ENCODE measurements around the gene ZNF879. TPM values are rescaled to one million over a fixed set of nuclear protein-coding genes. Genes with fewer than 3 reads are reported as not detected.
A peak's percentile ranks its signal among the peaks of the same experiment; 100 is the strongest.

The ZNF879 gene
- total and polyA plus RNA-seq, 10 donors, result 3.1 to 8.2 (median 6.6) TPM

GRCh38 chr5:178989311-178989710 lies 34.3 kb upstream of the ZNF879 start:
- WGBS, 5 donors, result 89 to 96% (median 93%) methylated on average over 7 of the region's 7 CpGs
- Histone ChIP-seq H3K36me3 (no peaks in the 10 kb centered on the region), H3K4me1 (peaks cover 0 to 5% (median 0%) of the 10 kb centered on the region in 6 donors), H3K27me3 (replicated peaks in 1 of 7) (peaks cover 0 to 30% (median 13%) of the 10 kb centered on the region in 7 donors), H3K4me3 (no peak overlapping the region), H3K9me3 (peaks cover 0 to 82% (median 63%) of the 10 kb centered on the region in 8 donors), H3K27ac (no peak overlapping the region)
- peak; percentile 31 for DNase-seq
- TF ChIP-seq POLR2A (IDR thresholded peaks at IDR 0.05), result no peak
- no peak for TF ChIP-seq POLR2AphosphoS5 (IDR thresholded peaks at IDR 0.05)
- TF ChIP-seq, protein P1, sequence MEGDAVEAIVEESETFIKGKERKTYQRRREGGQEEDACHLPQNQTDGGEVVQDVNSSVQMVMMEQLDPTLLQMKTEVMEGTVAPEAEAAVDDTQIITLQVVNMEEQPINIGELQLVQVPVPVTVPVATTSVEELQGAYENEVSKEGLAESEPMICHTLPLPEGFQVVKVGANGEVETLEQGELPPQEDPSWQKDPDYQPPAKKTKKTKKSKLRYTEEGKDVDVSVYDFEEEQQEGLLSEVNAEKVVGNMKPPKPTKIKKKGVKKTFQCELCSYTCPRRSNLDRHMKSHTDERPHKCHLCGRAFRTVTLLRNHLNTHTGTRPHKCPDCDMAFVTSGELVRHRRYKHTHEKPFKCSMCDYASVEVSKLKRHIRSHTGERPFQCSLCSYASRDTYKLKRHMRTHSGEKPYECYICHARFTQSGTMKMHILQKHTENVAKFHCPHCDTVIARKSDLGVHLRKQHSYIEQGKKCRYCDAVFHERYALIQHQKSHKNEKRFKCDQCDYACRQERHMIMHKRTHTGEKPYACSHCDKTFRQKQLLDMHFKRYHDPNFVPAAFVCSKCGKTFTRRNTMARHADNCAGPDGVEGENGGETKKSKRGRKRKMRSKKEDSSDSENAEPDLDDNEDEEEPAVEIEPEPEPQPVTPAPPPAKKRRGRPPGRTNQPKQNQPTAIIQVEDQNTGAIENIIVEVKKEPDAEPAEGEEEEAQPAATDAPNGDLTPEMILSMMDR (IDR thresholded peaks at IDR 0.05 in 8 of 11, conservative IDR thresholded peaks at IDR 0.05 in 3 of 11), result no peak
- intact Hi-C loops (cut with DNase I; ENCODE audit: low total_unique reads), result no loop called here

DNA sequence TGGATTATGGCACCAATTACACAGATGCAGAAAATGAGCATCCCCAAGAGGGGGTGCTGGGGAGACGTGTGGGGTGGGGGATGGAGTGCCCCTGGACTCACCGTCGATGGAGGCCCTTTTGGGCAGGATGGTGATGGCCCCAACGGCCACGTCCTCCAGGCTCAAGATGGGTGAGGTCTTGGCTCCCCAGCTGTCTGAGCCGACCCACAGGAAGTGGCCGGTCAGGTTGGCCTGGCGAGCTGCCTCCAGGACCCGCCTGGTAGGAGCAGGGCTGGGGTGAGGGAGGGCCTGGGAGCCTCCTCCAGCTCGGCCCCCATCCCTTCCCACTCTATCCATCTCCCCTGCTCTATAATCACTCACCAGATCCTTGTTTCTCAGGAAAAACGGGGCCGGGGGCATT lies 33.1 kb upstream of the ZNF879 start:
- Histone ChIP-seq H3K36me3 (no peaks in the 10 kb centered on the region), H3K9me3 (peaks cover 0 to 73% (median 52%) of the 10 kb centered on the region in 8 donors), H3K4me3 (no peak overlapping the region), H3K27ac (no peak overlapping the region), H3K4me1 (peaks cover 0 to 13% (median 2%) of the 10 kb centered on the region in 6 donors), H3K27me3 (replicated peaks in 1 of 7) (peaks cover 0 to 41% (median 21%) of the 10 kb centered on the region in 7 donors)
- TF ChIP-seq POLR2AphosphoS5 (IDR thresholded peaks at IDR 0.05) (no peak), POLR2A (IDR thresholded peaks at IDR 0.05) (no peak)
- TF ChIP-seq, protein P1 (IDR thresholded peaks at IDR 0.05 in 8 of 11, conservative IDR thresholded peaks at IDR 0.05 in 3 of 11), result no peak
- peak; percentile 67 for DNase-seq
- WGBS, 5 donors, result 75 to 90% (median 85%) methylated on average over 11 to 12 of the region's 12 CpGs
- intact Hi-C loops (cut with DNase I; ENCODE audit: low total_unique reads), result no loop called here

DNA sequence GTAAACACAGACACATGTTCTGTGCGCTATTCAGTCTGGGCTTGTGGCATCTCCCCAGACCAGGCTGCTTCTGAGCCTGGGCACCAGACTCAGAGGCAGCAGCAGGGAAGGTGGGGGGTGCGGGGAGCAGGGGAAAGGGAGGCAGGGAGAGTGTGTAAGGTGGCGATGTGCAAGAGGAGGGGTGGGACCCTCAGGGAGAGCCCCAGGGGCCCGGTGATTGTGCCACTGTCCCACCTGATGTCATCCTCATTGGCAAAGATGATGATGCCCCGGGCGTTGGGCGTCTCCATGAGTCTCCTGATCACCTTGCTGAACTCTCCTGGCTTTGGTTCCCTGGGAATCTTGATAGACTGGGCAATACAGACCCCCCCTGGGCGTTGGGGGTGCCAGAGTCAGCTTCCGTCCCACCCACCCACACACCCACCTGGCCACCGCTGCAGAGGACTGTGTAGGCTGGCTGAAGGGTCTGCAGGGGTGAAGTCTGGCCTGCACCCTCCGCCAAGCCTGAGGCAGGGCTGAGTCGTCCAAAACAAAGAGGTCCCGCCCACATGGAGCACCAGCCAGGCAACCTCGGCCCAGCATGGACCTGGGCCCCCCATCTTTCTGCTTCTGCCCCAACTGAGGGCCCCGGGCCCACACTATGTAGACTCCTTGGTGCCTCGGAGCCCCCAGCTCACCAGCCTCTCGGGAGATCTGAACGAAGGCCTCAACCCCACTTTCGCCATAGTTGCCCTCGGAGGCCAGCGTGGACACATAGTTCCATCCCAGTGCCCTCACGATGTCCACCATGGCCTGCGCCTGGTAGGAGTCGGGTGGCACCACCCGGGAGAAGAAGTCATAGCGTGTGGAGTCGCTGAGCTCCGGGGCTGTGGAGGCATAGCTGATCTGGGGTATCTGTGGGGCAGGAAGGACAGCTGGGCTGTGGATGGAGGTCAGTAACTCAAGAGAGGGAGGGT lies 32.1 kb upstream of the ZNF879 start:
- no peak for TF ChIP-seq POLR2AphosphoS5 (IDR thresholded peaks at IDR 0.05)
- TF ChIP-seq, protein P1 (IDR thresholded peaks at IDR 0.05 in 8 of 11, conservative IDR thresholded peaks at IDR 0.05 in 3 of 11), result no peak
- TF ChIP-seq POLR2A (IDR thresholded peaks at IDR 0.05), result no peak
- WGBS, 5 donors, result 88 to 93% (median 91%) methylated on average over 21 to 28 of the region's 28 CpGs
- H3K27me3 ChIP-seq (replicated peaks in 1 of 7), result peaks cover 0 to 51% (median 28%) of the 10 kb centered on the region in 7 donors
- peaks cover 0 to 13% (median 2%) of the 10 kb centered on the region in 6 donors for H3K4me1 ChIP-seq
- H3K27ac ChIP-seq, result no peak overlapping the region
- peaks cover 0 to 63% (median 42%) of the 10 kb centered on the region in 8 donors for H3K9me3 ChIP-seq
- DNase-seq, result peak; percentile 51
- intact Hi-C loops (cut with DNase I; ENCODE audit: low total_unique reads), result no loop called here
- no peak overlapping the region for H3K4me3 ChIP-seq
- no peaks in the 10 kb centered on the region for H3K36me3 ChIP-seq
